K562 (cell line): Measurements from ENCODE around the gene ITGAE. TPM values are rescaled to one million over a fixed set of nuclear protein-coding genes. Genes with fewer than 3 reads are reported as not detected.

Experiments
- CHD2 ChIP-seq: IDR thresholded peaks from 2 replicates; pipeline ENCODE4 v1.6.1; 2011; ENCODE audit warnings: low read depth, low read length
- EP400 ChIP-seq: fragments of 450-650 bp; IDR thresholded peaks from 2 replicates; pipeline ENCODE4 v1.6.1; 2017; ENCODE audit warnings: antibody characterized with exemption, mild to moderate bottlenecking, moderate library complexity
- FOSL1 ChIP-seq: fragments of 200-800 bp; sonication (Bioruptor generic); conservative IDR thresholded peaks from 2 replicates; pipeline ENCODE4 v1.6.1; 2016; ENCODE audit warnings: missing genetic modification characterization, missing compliant biosample characterization
- FOXJ2 ChIP-seq: fragments of 200-800 bp; sonication (Bioruptor generic); IDR thresholded peaks from 2 replicates; pipeline ENCODE4 v1.6.1; 2016; ENCODE audit warnings: missing genetic modification characterization, missing compliant biosample characterization
- KLF16 ChIP-seq: IDR thresholded peaks from 2 replicates; pipeline ENCODE4 v1.6.1; 2016; ENCODE audit warnings: antibody characterized with exemption
- NFIX ChIP-seq: fragments of 250-450 bp; sonication (Bioruptor Pico); IDR thresholded peaks from 2 replicates; pipeline ENCODE4 v1.4.0; 2020; ENCODE audit warnings: low read depth, mild to moderate bottlenecking, moderate library complexity
- NR1H2 ChIP-seq: sonication (generic); formaldehyde crosslinking; IDR thresholded peaks from 2 replicates; pipeline ENCODE4 v1.4.0; 2020; ENCODE audit warnings: mild to moderate bottlenecking, missing genetic modification reagents
- SMAD4 ChIP-seq: fragments of 250-450 bp; sonication (Bioruptor Pico); conservative IDR thresholded peaks from 2 replicates; pipeline ENCODE4 v1.8.0; 2021; ENCODE audit warnings: inconsistent platforms, mild to moderate bottlenecking, moderate library complexity
- SRSF7 ChIP-seq: fragments of 200-400 bp; formaldehyde crosslinking; optimal IDR thresholded peaks from 2 replicates; pipeline ENCODE3; 2017; ENCODE audit warnings: mild to moderate bottlenecking, low read depth, low read length
- SRSF9 ChIP-seq: fragments of 200-400 bp; formaldehyde crosslinking; IDR thresholded peaks from 2 replicates; pipeline ENCODE4 v1.6.1; 2017; ENCODE audit warnings: low read depth, low read length, borderline replicate concordance
- TARDBP ChIP-seq: fragments of 450-650 bp; IDR thresholded peaks from 2 replicates; pipeline ENCODE4 v1.6.1; 2016
- ZFX ChIP-seq: sonication (generic); formaldehyde crosslinking; IDR thresholded peaks from 2 replicates; pipeline ENCODE4 v1.8.0; 2022; ENCODE audit warnings: mild to moderate bottlenecking, missing genetic modification reagents, moderate library complexity
- ZNF583 ChIP-seq: fragments of 250-450 bp; sonication (Bioruptor Pico); IDR thresholded peaks from 2 replicates; pipeline ENCODE4 v1.4.0; 2020
- ZNF79 ChIP-seq: fragments of 250-450 bp; sonication (Bioruptor Pico); IDR thresholded peaks from 2 replicates; pipeline ENCODE4 v1.4.0; 2020; ENCODE audit warnings: low read depth, mild to moderate bottlenecking, moderate library complexity
- polyA plus RNA-seq, 8 experiments: library from polyadenylated mRNA; depleted of rRNA in 4 of 8; stranded (reverse) in 5 of 8; unstranded in 3 of 8; fragments of >200 nt; fragmentation: Nextera tagmentation in 2 of 8; fragmentation: Illumina TruSeq in 1 of 8; extraction: Ambion mirVana in 2 of 8; extraction: Trizol in 1 of 8; gene quantifications; 2 replicates each; pipeline versions ENCODE4 v1.2.1 to v1.2.3, GENCODE V29; 2011 to 2014; ENCODE audit warnings: inconsistent platforms in 1 of 8, missing spikeins in 1 of 8
- total RNA-seq, 7 experiments: library from RNA; depleted of rRNA in 6 of 7; stranded (reverse); fragments of >200 nt in 6 of 7; fragmentation: Illumina TruSeq in 2 of 7; extraction: Trizol in 2 of 7; gene quantifications; 2 replicates each; pipeline versions ENCODE4 v1.2.1 to v1.2.3, GENCODE V29; 2011 to 2021; ENCODE audit warnings: low replicate concordance in 1 of 7
- TF ChIP-seq, protein P1 (sequence below): sonication (generic); formaldehyde crosslinking; IDR thresholded peaks from 2 replicates; pipeline ENCODE4 v1.5.0; 2020; ENCODE audit warnings: missing genetic modification reagents
- TF ChIP-seq, protein P2 (sequence below): fragments of 450-650 bp; IDR thresholded peaks from 2 replicates; pipeline ENCODE4 v1.6.1; 2016; ENCODE audit warnings: low read depth, mild to moderate bottlenecking, moderate library complexity
- TF ChIP-seq, protein P3 (sequence below), 2 experiments: fragments of 450-650 bp in 1 of 2; IDR thresholded peaks; 2 replicates each; pipeline ENCODE4 v1.6.1; 2011 to 2017; ENCODE audit warnings: low read depth in 2 of 2, antibody characterized with exemption in 1 of 2, borderline replicate concordance in 1 of 2, low read length in 1 of 2, mild to moderate bottlenecking in 1 of 2, mixed read lengths in 1 of 2; ENCODE audit not compliant: control insufficient read depth in 1 of 2
- TF ChIP-seq, protein P4 (sequence below): fragments of 450-650 bp; IDR thresholded peaks from 2 replicates; pipeline ENCODE4 v1.6.1; 2016; ENCODE audit warnings: antibody characterized with exemption

ITGAE gene
- total and polyA plus RNA-seq, 9 of the 15 experiments (the other 6 are each of a cell fraction or from before 2014, with no cell fraction given), result 14.8 to 160 (median 27.0) TPM

DNA sequence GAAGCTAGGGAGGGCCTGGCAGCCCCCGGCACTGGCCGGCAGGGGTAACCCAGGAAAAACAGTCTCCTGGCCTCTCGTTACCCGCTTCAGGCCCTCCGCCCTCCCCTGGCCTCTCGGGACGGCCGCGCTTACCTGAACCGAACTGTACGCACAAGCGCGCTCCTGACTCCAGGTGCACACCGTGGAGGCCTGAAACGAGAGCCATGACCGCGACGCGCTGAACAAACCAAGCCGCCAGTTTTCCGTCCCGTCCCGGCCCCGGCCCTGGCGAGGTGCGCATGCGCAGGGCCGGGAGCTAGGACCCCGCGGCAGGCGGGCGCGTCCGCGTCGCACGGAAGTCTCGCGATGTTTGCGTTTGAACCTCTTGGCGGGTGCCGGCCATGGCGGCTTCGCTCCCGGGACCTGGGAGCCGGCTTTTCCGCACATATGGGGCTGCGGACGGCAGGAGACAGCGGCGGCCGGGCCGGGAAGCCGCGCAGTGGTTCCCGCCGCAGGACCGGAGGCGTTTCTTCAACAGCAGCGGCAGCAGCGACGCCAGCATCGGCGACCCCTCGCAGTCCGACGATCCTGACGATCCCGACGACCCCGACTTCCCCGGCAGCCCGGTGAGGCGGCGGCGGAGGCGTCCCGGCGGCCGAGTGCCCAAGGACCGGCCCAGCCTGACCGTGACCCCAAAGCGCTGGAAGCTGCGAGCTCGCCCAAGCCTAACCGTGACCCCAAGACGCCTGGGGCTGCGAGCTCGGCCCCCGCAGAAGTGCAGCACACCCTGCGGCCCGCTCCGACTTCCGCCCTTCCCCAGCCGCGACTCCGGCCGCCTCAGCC lies 77.2 kb downstream of the ITGAE start, which contains the start of gene HASPIN (continued):
- no peak for TF ChIP-seq NFIX (CRISPR knock-in tag)
- no peak for TF ChIP-seq ZNF583 (CRISPR knock-in tag)
- peak; percentile 94 for TF ChIP-seq ZFX
- no peak for TF ChIP-seq FOSL1
- TF ChIP-seq, protein P1, sequence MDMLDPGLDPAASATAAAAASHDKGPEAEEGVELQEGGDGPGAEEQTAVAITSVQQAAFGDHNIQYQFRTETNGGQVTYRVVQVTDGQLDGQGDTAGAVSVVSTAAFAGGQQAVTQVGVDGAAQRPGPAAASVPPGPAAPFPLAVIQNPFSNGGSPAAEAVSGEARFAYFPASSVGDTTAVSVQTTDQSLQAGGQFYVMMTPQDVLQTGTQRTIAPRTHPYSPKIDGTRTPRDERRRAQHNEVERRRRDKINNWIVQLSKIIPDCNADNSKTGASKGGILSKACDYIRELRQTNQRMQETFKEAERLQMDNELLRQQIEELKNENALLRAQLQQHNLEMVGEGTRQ (CRISPR knock-in tag), result no peak
- TF ChIP-seq, protein P2, sequence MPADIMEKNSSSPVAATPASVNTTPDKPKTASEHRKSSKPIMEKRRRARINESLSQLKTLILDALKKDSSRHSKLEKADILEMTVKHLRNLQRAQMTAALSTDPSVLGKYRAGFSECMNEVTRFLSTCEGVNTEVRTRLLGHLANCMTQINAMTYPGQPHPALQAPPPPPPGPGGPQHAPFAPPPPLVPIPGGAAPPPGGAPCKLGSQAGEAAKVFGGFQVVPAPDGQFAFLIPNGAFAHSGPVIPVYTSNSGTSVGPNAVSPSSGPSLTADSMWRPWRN, result no peak
- TF ChIP-seq NR1H2 (CRISPR knock-in tag), result no peak
- no peak for TF ChIP-seq KLF16
- peak; percentile 74 for TF ChIP-seq EP400
- peak; percentile 96 for TF ChIP-seq CHD2
- no peak for TF ChIP-seq SMAD4 (CRISPR knock-in tag)
- no peak for TF ChIP-seq TARDBP
- no peak for TF ChIP-seq FOXJ2 (tag)
- no peak for TF ChIP-seq SRSF7
- no peak for TF ChIP-seq SRSF9
- TF ChIP-seq, protein P3, sequence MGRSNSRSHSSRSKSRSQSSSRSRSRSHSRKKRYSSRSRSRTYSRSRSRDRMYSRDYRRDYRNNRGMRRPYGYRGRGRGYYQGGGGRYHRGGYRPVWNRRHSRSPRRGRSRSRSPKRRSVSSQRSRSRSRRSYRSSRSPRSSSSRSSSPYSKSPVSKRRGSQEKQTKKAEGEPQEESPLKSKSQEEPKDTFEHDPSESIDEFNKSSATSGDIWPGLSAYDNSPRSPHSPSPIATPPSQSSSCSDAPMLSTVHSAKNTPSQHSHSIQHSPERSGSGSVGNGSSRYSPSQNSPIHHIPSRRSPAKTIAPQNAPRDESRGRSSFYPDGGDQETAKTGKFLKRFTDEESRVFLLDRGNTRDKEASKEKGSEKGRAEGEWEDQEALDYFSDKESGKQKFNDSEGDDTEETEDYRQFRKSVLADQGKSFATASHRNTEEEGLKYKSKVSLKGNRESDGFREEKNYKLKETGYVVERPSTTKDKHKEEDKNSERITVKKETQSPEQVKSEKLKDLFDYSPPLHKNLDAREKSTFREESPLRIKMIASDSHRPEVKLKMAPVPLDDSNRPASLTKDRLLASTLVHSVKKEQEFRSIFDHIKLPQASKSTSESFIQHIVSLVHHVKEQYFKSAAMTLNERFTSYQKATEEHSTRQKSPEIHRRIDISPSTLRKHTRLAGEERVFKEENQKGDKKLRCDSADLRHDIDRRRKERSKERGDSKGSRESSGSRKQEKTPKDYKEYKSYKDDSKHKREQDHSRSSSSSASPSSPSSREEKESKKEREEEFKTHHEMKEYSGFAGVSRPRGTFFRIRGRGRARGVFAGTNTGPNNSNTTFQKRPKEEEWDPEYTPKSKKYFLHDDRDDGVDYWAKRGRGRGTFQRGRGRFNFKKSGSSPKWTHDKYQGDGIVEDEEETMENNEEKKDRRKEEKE (IDR thresholded peaks at IDR 0.05; ENCODE audit: borderline replicate concordance in 1 of 2, control insufficient read depth in 1 of 2, low read depth in 2 of 2, low read length in 1 of 2), result no peak
- TF ChIP-seq, protein P4, sequence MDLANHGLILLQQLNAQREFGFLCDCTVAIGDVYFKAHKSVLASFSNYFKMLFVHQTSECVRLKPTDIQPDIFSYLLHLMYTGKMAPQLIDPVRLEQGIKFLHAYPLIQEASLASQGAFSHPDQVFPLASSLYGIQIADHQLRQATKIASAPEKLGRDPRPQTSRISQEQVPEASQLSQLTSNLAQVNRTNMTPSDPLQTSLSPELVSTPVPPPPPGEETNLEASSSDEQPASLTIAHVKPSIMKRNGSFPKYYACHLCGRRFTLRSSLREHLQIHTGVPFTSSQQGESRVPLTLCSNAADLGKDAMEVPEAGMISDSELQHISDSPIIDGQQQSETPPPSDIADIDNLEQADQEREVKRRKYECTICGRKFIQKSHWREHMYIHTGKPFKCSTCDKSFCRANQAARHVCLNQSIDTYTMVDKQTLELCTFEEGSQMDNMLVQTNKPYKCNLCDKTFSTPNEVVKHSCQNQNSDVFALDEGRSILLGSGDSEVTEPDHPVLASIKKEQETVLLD, result peak; percentile 96
- no peak for TF ChIP-seq ZNF79 (CRISPR knock-in tag)
